MCF 10A (cell line): Measurements from ENCODE around the gene ZFYVE28. TPM values are rescaled to one million over a fixed set of nuclear protein-coding genes. Genes with fewer than 3 reads are reported as not detected.

Source experiments
- BruUV-seq: library from RNA; stranded (reverse); fragments of 400-500 nt; replicated peaks from 2 replicates; lab custom pipeline; 2021; lab: Mats Ljungman, UMichigan
- CTCF ChIA-PET: fragments of 300-600 bp; sonication (Branson Sonifier 250); formaldehyde crosslinking; extraction: SDS; loops from one replicate; lab custom pipeline; 2021; ENCODE audit warnings: antibody characterized with exemption, inconsistent platforms; lab: Yijun Ruan, JAX
- POLR2A ChIA-PET: fragments of 300-600, 350-650 bp; sonication (Branson Sonifier 250); formaldehyde crosslinking; extraction: SDS; loops from one replicate; lab custom pipeline; 2020; ENCODE audit warnings: antibody characterized with exemption, inconsistent platforms; lab: Yijun Ruan, JAX
- DNase-seq: peaks from one replicate; pipeline ENCODE4 v3.0.0-alpha.2; 2018; ENCODE audit not compliant: unreplicated experiment
- H3K27ac Mint-ChIP-seq: one replicate; pipeline ENCODE4 v1.8.0; 2022; ENCODE audit warnings: mild to moderate bottlenecking, low read depth, mixed read lengths; ENCODE audit not compliant: unreplicated experiment
- H3K27me3 Mint-ChIP-seq: one replicate; pipeline ENCODE4 v1.8.0; 2022; ENCODE audit warnings: mixed read lengths; ENCODE audit not compliant: insufficient read depth, unreplicated experiment
- H3K36me3 Mint-ChIP-seq: one replicate; pipeline ENCODE4 v1.8.0; 2022; ENCODE audit warnings: mild to moderate bottlenecking, moderate library complexity, mixed read lengths; ENCODE audit not compliant: insufficient read depth, unreplicated experiment
- H3K4me1 Mint-ChIP-seq: one replicate; pipeline ENCODE4 v1.8.0; 2022; ENCODE audit warnings: mixed read lengths; ENCODE audit not compliant: insufficient read depth, unreplicated experiment
- H3K4me3 Mint-ChIP-seq: one replicate; pipeline ENCODE4 v1.8.0; 2022; ENCODE audit warnings: mild to moderate bottlenecking, moderate library complexity, mixed read lengths; ENCODE audit not compliant: unreplicated experiment
- H3K9me3 Mint-ChIP-seq: one replicate; pipeline ENCODE4 v1.8.0; 2022; ENCODE audit warnings: mixed read lengths; ENCODE audit not compliant: unreplicated experiment
- CTCF ChIP-seq: fragments of 200-600 bp; IDR thresholded peaks from one replicate; pipeline ENCODE4 v1.8.0; 2022; ENCODE audit warnings: antibody characterized with exemption, mild to moderate bottlenecking; ENCODE audit not compliant: unreplicated experiment
- intact Hi-C: fragments of 100-400 bp; cut with micrococcal nuclease; formaldehyde crosslinking; loops from 2 replicates; pipeline ENCODE4 v1.14.1; 2022
- total RNA-seq: library from RNA; stranded (reverse); gene quantifications from 2 replicates; pipeline ENCODE4 v1.2.3, GENCODE V29; 2022

The ZFYVE28 gene
- total RNA-seq, 1 experiment from 2014 or later, result 1.6 TPM

DNA sequence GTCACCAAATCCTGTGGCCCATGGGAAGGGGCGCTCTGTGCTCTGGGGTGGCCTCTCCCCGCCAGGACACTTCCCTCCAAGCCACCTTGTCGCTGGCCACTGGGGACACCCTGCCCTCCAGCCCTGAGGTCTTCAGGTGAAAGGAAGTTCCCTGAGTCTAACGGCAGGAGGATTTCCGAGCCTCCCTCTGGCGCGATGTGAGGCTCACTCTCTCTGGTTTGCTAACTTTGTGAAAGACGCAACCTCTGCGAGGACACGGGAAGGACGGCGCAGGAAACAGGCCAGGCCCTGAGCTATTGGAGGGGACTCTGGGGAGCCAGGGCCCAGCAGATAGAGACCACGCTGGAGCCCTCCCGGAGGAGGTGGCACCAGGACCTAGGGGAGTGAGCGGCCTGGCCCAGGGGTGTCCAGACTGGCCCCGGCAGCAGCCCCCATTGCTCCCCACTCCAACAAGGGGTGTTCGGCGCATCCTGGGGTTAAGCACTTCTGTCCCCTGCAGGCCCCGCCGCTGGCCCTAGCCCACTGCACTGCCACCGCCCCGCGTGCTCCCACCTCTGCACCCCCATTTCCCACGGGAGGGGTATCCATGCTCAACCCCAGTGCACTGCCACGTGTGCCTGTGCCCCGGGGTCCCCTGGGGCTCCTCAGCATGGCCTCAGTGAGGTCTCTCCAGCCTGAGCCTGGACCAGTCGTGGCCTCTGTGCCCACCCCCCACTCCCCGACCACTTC is 84.4 kb downstream of the ZFYVE28 start:
- POLR2A ChIA-PET, result no interaction called here
- no TSS peak for BruUV-seq
- H3K27ac Mint-ChIP-seq, result no peak overlapping the region
- H3K4me3 Mint-ChIP-seq, result no peak overlapping the region
- H3K9me3 Mint-ChIP-seq, result no peaks in the 10 kb centered on the region
- no peak for DNase-seq
- peaks cover 15% of the 10 kb centered on the region for H3K4me1 Mint-ChIP-seq
- H3K36me3 Mint-ChIP-seq, result peaks cover 10% of the 10 kb centered on the region
- intact Hi-C loops, result loop anchor here (10.0 kb wide), 1 partner anchor 69 kb away; the partner anchor contains the start of gene MXD4
- no peaks in the 10 kb centered on the region for H3K27me3 Mint-ChIP-seq
- CTCF ChIA-PET, result no interaction called here
- no peak for TF ChIP-seq CTCF

GRCh38 chr4:2333356-2333841 is 85.0 kb downstream of the ZFYVE28 start:
- intact Hi-C loops, result loop anchor here (10.0 kb wide), 1 partner anchor 69 kb away; the partner anchor contains the start of gene MXD4
- POLR2A ChIA-PET, result interaction anchor here (0.9 kb wide), 1 partner anchor 93 kb away, joined by 4 read pairs; no protein-coding TSS in a partner anchor
- peaks cover 15% of the 10 kb centered on the region for H3K4me1 Mint-ChIP-seq

GRCh38 chr4:2332976-2333319 is 85.5 kb downstream of the ZFYVE28 start:
- Mint-ChIP-seq H3K27ac (no peak overlapping the region), H3K27me3 (no peaks in the 10 kb centered on the region), H3K4me3 (no peak overlapping the region), H3K9me3 (no peaks in the 10 kb centered on the region), H3K36me3 (peaks cover 10% of the 10 kb centered on the region), H3K4me1 (peaks cover 15% of the 10 kb centered on the region)
- no peak for DNase-seq
- ChIA-PET POLR2A (interaction anchor here (0.9 kb wide), 1 partner anchor 93 kb away, joined by 4 read pairs; no protein-coding TSS in a partner anchor), CTCF (no interaction called here)
- BruUV-seq, result no TSS peak
- intact Hi-C loops, result loop anchor here (10.0 kb wide), 1 partner anchor 68 kb away; the partner anchor contains the start of gene MXD4
- no peak for TF ChIP-seq CTCF

More at GRCh38 chr4:2333356-2333841, 85.0 kb downstream of the ZFYVE28 start:
- no peak overlapping the region for H3K27ac Mint-ChIP-seq
- BruUV-seq, result no TSS peak
- H3K36me3 Mint-ChIP-seq, result peaks cover 10% of the 10 kb centered on the region
- CTCF ChIA-PET, result no interaction called here
- H3K27me3 Mint-ChIP-seq, result no peaks in the 10 kb centered on the region
- DNase-seq, result peak; percentile 23
- TF ChIP-seq CTCF, result no peak
- no peaks in the 10 kb centered on the region for H3K9me3 Mint-ChIP-seq
- H3K4me3 Mint-ChIP-seq, result no peak overlapping the region

DNA sequence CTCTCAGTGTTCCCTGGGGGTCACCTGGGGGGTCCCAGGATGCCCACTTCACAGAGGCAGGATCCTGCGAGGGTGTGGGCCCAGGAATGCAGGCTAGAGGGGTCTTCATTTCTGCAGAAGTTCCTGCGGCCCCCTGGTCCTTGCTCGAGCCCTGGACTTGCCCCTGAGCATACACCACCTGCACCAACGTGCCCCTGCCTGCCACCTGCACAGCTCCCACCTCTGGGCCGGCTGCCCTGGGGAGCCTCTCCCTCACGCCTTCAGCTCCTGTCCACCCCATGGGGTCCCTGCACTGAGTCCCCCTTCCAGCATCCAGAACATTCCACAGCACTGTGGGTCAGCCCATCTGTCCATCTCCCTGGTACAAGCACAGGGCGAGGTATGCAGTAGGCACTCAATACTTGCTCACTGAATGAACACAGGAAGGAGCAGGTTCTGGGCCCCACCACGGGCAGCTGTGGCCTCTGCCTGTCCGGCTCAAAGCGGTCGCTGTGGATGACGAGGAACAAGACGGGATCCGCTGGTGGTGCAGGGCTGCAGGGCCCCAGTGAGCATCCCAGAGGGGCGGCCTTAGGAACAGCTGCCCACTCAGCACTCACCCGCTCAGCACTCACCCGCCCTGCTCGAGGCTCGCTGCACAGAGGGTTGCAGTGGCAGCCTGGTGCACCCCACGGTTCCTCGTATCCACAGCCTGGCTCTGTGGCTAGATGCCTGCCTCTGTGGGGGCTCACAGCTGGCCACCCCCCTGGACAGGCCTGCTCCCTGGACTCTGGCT is 86.1 kb downstream of the ZFYVE28 start:
- Mint-ChIP-seq H3K4me3 (no peak overlapping the region), H3K27ac (no peak overlapping the region), H3K4me1 (peaks cover 15% of the 10 kb centered on the region), H3K9me3 (no peaks in the 10 kb centered on the region), H3K36me3 (peaks cover 8% of the 10 kb centered on the region), H3K27me3 (no peaks in the 10 kb centered on the region)
- BruUV-seq, result no TSS peak
- CTCF ChIA-PET, result interaction anchor here (0.8 kb wide), 1 partner anchor 11 kb away, joined by 5 read pairs; no protein-coding TSS in a partner anchor
- intact Hi-C loops, result loop anchor here (10.0 kb wide), 1 partner anchor 68 kb away; the partner anchor contains the start of gene MXD4
- no peak for DNase-seq
- TF ChIP-seq CTCF, result no peak
- POLR2A ChIA-PET, result interaction anchor here (0.9 kb wide), 1 partner anchor 92 kb away, joined by 4 read pairs; no protein-coding TSS in a partner anchor
